Stomach (tissue), 4 donors: ENCODE measurements around the gene IRF4.

ENCODE experiments used
- EP300 ChIP-seq: sonication (generic); formaldehyde crosslinking; IDR thresholded peaks from one replicate; pipeline ENCODE4 v1.6.1; 2017; ENCODE audit warnings: antibody characterized with exemption
- POLR2A ChIP-seq, 4 donors: fragments of 450-650 bp; IDR thresholded peaks; one replicate each; pipeline ENCODE4 v1.6.1; 2016; ENCODE audit warnings: antibody characterized with exemption in 4 of 4, control low read depth in 2 of 4, mild to moderate bottlenecking in 1 of 4, moderate library complexity in 1 of 4
- POLR2AphosphoS5 ChIP-seq, 3 donors: sonication (generic); formaldehyde crosslinking; IDR thresholded peaks; one replicate each; pipeline ENCODE4 v1.6.1; 2016; ENCODE audit warnings: antibody characterized with exemption in 3 of 3
- TF ChIP-seq, protein P1 (sequence below), 7 experiments: fragments of 450-650 bp in 4 of 7; fragments of 200-600 bp in 3 of 7; sonication (generic) in 3 of 7; IDR thresholded peaks; one replicate each; pipeline ENCODE4 v1.5.1; 2016 to 2019; ENCODE audit warnings: antibody characterized with exemption in 7 of 7, control low read depth in 2 of 7, mild to moderate bottlenecking in 1 of 7

DNA sequence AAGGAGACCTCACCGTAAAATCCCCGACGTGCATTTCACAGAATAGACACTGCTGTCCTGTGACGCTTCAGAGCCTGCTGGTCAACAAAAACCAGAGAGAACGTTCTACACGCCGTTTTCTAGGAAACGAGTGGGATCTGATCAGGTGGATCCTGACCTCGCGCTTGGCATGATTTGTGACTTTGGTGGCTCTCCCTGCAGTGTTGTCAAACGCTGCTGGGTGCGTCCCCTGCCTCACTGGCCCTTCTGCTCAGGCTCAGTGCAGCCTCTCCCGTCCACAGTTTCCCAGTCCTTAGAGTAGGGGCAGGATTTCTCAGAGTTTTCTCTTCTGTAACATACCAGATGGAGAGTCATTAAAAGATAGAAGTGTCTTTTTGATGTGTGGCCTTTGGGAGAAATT is 27.6 kb upstream of the IRF4 start:
- TF ChIP-seq POLR2A (IDR thresholded peaks at IDR 0.05) (no peak), POLR2AphosphoS5 (IDR thresholded peaks at IDR 0.05) (no peak), EP300 (no peak)
- TF ChIP-seq, protein P1, sequence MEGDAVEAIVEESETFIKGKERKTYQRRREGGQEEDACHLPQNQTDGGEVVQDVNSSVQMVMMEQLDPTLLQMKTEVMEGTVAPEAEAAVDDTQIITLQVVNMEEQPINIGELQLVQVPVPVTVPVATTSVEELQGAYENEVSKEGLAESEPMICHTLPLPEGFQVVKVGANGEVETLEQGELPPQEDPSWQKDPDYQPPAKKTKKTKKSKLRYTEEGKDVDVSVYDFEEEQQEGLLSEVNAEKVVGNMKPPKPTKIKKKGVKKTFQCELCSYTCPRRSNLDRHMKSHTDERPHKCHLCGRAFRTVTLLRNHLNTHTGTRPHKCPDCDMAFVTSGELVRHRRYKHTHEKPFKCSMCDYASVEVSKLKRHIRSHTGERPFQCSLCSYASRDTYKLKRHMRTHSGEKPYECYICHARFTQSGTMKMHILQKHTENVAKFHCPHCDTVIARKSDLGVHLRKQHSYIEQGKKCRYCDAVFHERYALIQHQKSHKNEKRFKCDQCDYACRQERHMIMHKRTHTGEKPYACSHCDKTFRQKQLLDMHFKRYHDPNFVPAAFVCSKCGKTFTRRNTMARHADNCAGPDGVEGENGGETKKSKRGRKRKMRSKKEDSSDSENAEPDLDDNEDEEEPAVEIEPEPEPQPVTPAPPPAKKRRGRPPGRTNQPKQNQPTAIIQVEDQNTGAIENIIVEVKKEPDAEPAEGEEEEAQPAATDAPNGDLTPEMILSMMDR (IDR thresholded peaks at IDR 0.05) = no peak
